HepG2 (cell line): Measurements from ENCODE around the gene MAPK8IP1. TPM values are rescaled to one million over a fixed set of nuclear protein-coding genes. Genes with fewer than 3 reads are reported as not detected.

Experiments
- CTCF ChIP-seq: sonication (generic); formaldehyde crosslinking; IDR thresholded peaks from 2 replicates; pipeline ENCODE4 v1.5.0; 2020; ENCODE audit warnings: mild to moderate bottlenecking, missing genetic modification reagents, moderate library complexity
- GATAD1 ChIP-seq: IDR thresholded peaks from 2 replicates; pipeline ENCODE4 v1.6.1; 2016; ENCODE audit warnings: missing genetic modification reagents, missing compliant biosample characterization
- KDM6A ChIP-seq: IDR thresholded peaks from 2 replicates; pipeline ENCODE4 v1.6.1; 2016; ENCODE audit warnings: low read depth
- MAF1 ChIP-seq: sonication (generic); formaldehyde crosslinking; IDR thresholded peaks from 2 replicates; pipeline ENCODE4 v1.5.0; 2020; ENCODE audit warnings: missing genetic modification reagents, borderline replicate concordance
- MED1 ChIP-seq: sonication (generic); formaldehyde crosslinking; IDR thresholded peaks from 2 replicates; pipeline ENCODE4 v1.4.0; 2020; ENCODE audit warnings: missing genetic modification reagents
- MTERF4 ChIP-seq: sonication (generic); formaldehyde crosslinking; IDR thresholded peaks from 2 replicates; pipeline ENCODE4 v1.8.0; 2023; ENCODE audit warnings: mild to moderate bottlenecking, missing genetic modification reagents
- MTF1 ChIP-seq: sonication (generic); formaldehyde crosslinking; IDR thresholded peaks from 2 replicates; pipeline ENCODE4 v1.5.0; 2020; ENCODE audit warnings: missing genetic modification reagents
- NFATC3 ChIP-seq: sonication (generic); formaldehyde crosslinking; IDR thresholded peaks from 2 replicates; pipeline ENCODE4 v1.5.1; 2020; ENCODE audit warnings: mild to moderate bottlenecking, missing genetic modification reagents
- NPAS2 ChIP-seq: sonication (generic); formaldehyde crosslinking; IDR thresholded peaks from 2 replicates; pipeline ENCODE4 v1.8.0; 2022; ENCODE audit warnings: mild to moderate bottlenecking, missing genetic modification reagents, borderline replicate concordance
- RAD21 ChIP-seq: fragments of 450-650 bp; formaldehyde crosslinking; IDR thresholded peaks from 2 replicates; pipeline ENCODE4 v1.5.0; 2020; ENCODE audit warnings: mild to moderate bottlenecking
- ZNF274 ChIP-seq: sonication (generic); formaldehyde crosslinking; IDR thresholded peaks from 2 replicates; pipeline ENCODE4 v1.5.1; 2020; ENCODE audit warnings: mild to moderate bottlenecking, missing genetic modification reagents
- ZNF343 ChIP-seq: sonication (generic); formaldehyde crosslinking; IDR thresholded peaks from 2 replicates; pipeline ENCODE4 v1.4.0; 2020; ENCODE audit warnings: mild to moderate bottlenecking, missing genetic modification reagents
- ZNF407 ChIP-seq: sonication (generic); formaldehyde crosslinking; IDR thresholded peaks from one replicate; pipeline ENCODE4 v1.5.1; 2020; ENCODE audit warnings: mild to moderate bottlenecking, missing genetic modification reagents; ENCODE audit errors: not compliant biosample characterization
- ZNF557 ChIP-seq: sonication (generic); formaldehyde crosslinking; IDR thresholded peaks from 2 replicates; pipeline ENCODE4 v1.4.0; 2020; ENCODE audit warnings: missing genetic modification reagents
- ZSCAN12 ChIP-seq: sonication (generic); formaldehyde crosslinking; IDR thresholded peaks from 2 replicates; pipeline ENCODE4 v1.9.0; 2021; ENCODE audit warnings: mild to moderate bottlenecking, missing genetic modification reagents
- polyA plus RNA-seq, 8 experiments: library from polyadenylated mRNA; depleted of rRNA in 3 of 8; stranded (reverse) in 7 of 8; unstranded in 1 of 8; fragments of >200 nt; fragmentation: Illumina TruSeq in 4 of 8; extraction: Trizol in 4 of 8; gene quantifications; 2 replicates each; pipeline versions ENCODE4 v1.2.1 to v1.2.3, GENCODE V29; 2011 to 2016; ENCODE audit warnings: low read depth in 4 of 8, missing spikeins in 1 of 8, mixed read lengths in 1 of 8; ENCODE audit not compliant: insufficient read depth in 1 of 8
- total RNA-seq, 5 experiments: library from RNA; depleted of rRNA; stranded (reverse); fragments of >200 nt; fragmentation: Illumina TruSeq; extraction: Trizol; gene quantifications; 2 replicates each; pipeline ENCODE4 v1.2.3, GENCODE V29; 2016; ENCODE audit warnings: low read depth in 1 of 5
- TF ChIP-seq, protein P1 (sequence below): IDR thresholded peaks from 2 replicates; pipeline ENCODE4 v1.6.1; 2016; ENCODE audit warnings: missing compliant biosample characterization, missing genetic modification reagents, borderline replicate concordance
- TF ChIP-seq, protein P2 (sequence below): sonication (generic); formaldehyde crosslinking; IDR thresholded peaks from 2 replicates; pipeline ENCODE4 v1.4.0; 2020; ENCODE audit warnings: low read depth, mild to moderate bottlenecking, missing genetic modification reagents

MAPK8IP1 gene
- total and polyA plus RNA-seq, 2 of the 13 experiments (the other 11 are each of a cell fraction or from before 2014, with no cell fraction given), result 2.2 to 4.2 TPM

DNA sequence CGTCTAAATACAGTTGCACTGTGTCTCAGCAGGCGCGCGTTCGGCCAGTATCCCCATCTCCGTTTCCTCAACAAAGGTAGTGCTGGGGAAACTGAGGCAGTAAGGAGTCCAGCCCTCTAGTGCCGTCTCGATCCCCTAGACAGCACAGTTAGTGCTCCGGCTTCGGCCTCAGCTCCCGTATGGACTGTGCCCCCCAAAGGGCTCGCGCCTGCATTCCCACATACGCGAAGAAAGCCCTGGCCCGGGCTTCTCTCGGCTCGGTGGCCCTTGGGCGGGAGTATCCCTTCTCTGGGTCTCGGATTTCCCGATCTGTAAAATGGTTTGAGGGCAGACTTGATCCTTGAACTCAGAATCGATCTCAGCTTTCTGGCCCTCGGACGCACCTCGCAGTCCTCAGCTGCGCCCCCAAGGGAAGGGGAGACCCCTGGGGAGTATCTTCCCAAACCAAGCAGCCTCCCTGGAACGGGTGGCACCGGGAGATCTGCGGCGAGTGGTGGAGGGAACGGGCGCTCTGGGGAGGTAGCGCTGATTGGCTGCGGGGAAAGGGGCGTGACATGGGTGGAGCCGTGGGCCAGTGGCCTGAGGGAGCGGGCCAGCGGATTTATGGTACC lies 33.0 kb downstream of the MAPK8IP1 start (continued):
- TF ChIP-seq MTF1 (CRISPR knock-in tag), result no peak
- TF ChIP-seq GATAD1, result peak; percentile 12; the same call in 1 of the 2 replicates
- no peak for TF ChIP-seq MED1
- no peak for TF ChIP-seq ZNF274 (CRISPR knock-in tag)
- TF ChIP-seq NFATC3, result 0 out of 2 replicates have a peak, but pooled peaks have one; percentile 23
- no peak for TF ChIP-seq KDM6A (CRISPR knock-in tag)
- TF ChIP-seq ZNF343 (CRISPR knock-in tag), result no peak
- no peak for TF ChIP-seq ZNF557 (CRISPR knock-in tag)
- peak; percentile 59; the same call in 1 of the 2 replicates for TF ChIP-seq MTERF4 (CRISPR knock-in tag)
- TF ChIP-seq ZSCAN12 (CRISPR knock-in tag), result no peak
- TF ChIP-seq ZNF407 (CRISPR knock-in tag), result no peak
- no peak for TF ChIP-seq NPAS2 (CRISPR knock-in tag)
- TF ChIP-seq, protein P1, sequence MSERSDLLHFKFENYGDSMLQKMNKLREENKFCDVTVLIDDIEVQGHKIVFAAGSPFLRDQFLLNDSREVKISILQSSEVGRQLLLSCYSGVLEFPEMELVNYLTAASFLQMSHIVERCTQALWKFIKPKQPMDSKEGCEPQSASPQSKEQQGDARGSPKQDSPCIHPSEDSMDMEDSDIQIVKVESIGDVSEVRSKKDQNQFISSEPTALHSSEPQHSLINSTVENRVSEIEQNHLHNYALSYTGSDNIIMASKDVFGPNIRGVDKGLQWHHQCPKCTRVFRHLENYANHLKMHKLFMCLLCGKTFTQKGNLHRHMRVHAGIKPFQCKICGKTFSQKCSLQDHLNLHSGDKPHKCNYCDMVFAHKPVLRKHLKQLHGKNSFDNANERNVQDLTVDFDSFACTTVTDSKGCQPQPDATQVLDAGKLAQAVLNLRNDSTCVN (CRISPR knock-in tag), result no peak
- TF ChIP-seq RAD21 (CRISPR knock-in tag), result no peak
- peak; percentile 21; the same call in 1 of the 2 replicates for TF ChIP-seq CTCF (CRISPR knock-in tag)
- TF ChIP-seq MAF1 (CRISPR knock-in tag), result no peak
- TF ChIP-seq, protein P2, sequence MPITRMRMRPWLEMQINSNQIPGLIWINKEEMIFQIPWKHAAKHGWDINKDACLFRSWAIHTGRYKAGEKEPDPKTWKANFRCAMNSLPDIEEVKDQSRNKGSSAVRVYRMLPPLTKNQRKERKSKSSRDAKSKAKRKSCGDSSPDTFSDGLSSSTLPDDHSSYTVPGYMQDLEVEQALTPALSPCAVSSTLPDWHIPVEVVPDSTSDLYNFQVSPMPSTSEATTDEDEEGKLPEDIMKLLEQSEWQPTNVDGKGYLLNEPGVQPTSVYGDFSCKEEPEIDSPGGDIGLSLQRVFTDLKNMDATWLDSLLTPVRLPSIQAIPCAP (CRISPR knock-in tag), result no peak
